GM18498 (cell line): ENCODE results near the gene COL1A1.

ENCODE experiments used
- ATAC-seq: cut with Tn5 transposase; IDR thresholded peaks from one replicate; pipeline ENCODE4 v1.9.1; 2021; ENCODE audit warnings: mild to moderate bottlenecking, moderate library complexity; ENCODE audit not compliant: unreplicated experiment

Gene COL1A1

DNA sequence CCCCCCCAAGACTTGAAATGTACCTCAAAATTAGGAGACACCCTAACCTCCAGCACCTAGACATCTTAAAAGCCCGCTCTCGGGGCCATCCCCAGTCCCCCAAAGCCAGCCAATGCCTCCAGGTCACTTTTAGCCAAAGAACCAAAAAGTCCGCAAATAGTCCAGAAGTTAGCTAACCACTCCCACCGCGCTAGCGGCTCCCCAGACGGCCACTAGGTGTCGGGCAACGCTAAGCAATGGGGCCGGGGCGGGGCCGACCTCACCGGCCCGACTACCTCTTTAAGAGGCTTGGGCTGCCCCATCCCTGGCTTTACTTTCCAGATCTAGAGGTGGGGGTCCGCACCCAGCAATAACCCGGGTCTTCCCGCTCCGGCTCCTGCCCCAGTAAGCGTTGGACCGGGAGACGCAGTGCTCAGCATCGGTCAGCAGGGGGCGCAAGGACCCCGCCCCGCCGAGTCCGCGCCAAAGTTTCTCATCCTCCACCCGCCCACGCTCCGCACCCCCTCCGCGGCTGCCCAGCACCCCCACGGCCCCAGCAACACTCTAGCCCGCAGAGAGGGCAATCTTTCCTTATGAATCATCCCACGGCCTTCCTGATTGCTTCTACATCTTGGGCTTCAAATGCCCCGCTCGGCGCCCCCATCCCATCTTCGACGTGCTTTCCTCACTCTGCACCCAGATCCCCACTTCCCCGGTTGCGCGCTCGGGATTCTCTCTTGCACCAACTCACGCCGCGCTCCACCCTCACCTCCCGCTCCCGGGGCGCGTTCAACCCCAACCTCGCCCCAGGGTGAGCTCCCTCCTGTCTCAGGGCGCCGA is 765 bp downstream of the COL1A1 start:
- ATAC-seq, result peak; percentile 74

DNA sequence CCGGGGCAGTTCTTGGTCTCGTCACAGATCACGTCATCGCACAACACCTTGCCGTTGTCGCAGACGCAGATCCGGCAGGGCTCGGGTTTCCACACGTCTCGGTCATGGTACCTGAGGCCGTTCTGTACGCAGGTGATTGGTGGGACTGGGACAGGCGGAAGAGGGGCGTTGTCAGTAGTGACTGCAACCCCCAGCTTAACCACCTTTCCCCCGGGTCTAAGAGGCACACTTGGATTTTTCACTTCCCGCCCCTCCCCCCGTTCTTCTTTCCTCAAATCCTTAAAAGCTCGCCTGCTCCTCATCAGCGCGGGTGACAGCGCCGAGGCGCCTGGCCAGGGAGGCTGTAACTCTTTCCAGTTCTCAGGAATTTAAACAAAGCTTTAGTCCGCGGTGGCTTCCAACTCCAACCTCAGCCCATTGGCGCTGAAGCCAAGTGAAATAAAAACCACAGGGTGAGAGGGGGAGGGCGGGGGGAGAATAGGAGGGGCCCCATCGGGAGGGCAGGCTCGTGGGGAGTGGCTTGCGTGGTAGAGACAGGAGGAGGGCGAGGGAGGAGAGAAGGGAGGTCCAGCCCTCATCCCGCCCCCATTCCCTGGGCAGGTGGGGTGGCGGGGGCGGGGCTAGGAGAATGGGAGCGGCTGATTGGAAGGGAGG is 1.5 kb downstream of the COL1A1 start:
- peak; percentile 46 for ATAC-seq

DNA sequence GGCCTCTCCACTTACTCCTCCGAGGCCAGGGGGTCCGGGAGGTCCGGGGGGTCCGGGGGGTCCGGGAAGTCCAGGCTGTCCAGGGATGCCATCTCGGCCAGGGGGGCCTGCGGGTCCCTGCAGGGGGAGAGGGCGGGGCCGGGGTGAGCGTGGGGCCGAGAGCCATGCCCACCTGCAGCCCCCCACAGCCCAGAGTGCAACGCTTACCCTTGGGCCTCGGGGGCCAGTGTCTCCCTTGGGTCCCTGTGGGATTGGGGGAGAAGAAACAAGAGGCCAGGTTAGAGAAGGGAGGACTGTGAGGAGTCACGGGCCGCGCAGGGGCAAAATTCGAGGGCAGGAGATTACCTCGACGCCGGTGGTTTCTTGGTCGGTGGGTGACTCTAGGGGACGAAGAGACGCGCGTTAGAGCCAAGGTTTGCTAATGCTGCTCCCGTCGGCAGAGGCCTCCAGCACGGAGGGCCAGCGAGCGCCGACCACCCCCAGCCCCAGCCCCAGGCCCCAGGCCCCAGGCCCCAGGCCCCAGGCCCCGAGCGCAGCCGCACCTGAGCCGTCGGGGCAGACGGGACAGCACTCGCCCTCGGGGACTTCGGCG is 2.1 kb downstream of the COL1A1 start:
- no peak for ATAC-seq

DNA sequence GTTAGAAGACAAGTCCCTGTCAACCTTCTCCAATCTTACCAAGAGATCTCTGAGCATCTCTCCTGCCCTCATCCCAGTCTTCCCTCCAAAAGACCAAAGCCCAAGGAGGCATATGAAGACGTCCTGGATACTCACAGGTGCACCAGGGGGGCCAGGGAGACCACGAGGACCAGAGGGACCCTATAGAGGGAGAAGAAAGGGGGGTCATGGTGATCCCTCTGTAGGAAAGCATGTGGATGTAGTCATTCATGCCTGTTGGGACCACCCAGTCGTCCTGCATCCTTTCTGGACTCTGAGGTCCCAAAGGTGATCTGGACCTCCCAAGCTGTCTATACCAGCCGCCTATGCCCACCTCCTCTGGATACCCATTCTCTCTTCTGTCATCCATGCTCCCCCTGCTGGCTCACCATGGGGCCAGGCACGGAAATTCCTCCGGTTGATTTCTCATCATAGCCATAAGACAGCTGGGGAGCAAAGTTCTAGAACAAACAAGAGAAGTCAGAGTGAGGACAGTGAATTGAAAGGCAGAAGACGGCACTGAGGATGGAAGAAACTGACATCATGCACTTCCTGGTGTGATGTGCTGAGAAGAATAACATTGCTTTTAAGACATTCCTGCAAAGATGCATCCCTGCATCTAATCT is 3.3 kb downstream of the COL1A1 start:
- ATAC-seq, result no peak

DNA sequence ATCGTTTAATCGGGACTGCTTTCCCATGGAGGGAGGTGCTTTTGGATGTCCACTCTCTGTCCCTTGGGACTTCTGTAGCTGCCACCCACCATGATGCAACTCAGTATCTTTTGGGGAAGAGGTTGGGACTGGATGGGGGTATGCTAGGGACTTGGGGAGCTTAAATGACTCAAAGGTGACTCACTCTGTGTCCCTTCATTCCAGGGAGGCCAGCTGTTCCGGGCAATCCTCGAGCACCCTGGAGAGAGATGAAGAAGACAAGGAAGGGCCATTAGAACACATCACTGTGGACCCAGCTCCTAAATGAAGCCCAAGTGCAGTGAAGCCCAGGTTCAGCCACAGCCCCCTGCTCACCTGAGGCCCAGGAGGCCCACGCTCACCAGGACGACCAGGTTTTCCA is 4.6 kb downstream of the COL1A1 start:
- no peak for ATAC-seq

DNA sequence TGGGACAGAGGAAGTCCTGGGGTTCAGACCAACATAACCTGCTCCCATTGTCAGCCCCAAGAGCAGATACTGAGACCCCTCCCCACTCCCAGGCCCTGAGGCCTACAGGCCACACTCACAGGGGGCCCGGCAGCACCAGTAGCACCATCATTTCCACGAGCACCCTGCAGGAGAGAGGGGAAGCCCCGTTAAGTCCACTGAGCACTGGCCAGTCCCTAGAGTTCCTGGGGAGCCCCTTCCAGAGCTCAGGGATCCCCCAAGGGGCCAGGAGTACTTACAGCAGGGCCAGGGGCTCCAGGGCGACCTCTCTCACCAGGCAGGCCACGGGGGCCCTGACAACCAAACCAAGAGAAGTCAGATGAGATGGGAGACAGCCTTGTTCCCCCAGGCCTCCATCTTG is 5.4 kb downstream of the COL1A1 start:
- no peak for ATAC-seq

DNA sequence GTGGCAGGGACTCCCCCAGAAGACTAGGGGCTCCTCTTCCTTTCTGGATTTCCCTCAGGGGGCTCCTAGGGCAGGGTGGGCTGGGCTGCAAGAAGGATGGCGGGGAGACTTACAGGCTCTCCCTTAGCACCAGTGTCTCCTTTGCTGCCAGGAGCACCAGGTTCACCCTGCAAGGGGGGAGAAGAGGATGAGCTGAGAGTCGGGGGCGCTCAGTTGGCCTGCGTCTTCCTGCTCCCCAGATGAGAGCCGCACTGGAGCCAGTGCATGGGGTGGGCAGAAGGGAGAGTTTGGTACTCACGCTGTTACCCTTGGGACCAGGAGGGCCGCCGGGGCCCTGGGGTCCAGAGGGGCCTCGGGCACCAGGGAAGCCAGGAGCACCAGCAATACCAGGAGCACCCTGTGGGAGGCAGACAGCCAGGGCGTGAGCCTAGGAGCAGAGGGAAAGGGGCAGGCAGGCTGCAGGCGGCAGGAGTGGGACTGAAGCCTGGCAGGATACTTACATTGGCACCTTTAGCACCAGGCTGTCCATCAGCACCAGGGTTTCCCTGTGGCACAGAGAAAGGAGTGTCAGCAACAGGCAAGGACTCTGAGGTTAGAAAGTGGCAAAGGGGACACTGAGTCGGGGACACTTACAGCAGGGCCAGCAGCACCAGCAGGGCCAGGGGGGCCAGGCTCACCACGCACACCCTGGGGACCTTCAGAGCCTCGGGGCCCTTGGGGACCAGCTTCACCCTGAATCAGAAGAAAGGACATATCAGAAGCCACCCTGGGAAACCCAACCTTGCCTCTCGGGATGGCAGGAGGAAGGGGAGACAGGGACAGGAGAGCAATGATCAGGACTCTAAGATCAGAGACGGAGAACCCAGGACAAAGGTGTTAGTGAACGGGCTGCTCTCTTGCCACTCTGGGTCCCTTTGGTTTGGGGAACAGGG is 6.2 kb downstream of the COL1A1 start:
- ATAC-seq, result no peak

DNA sequence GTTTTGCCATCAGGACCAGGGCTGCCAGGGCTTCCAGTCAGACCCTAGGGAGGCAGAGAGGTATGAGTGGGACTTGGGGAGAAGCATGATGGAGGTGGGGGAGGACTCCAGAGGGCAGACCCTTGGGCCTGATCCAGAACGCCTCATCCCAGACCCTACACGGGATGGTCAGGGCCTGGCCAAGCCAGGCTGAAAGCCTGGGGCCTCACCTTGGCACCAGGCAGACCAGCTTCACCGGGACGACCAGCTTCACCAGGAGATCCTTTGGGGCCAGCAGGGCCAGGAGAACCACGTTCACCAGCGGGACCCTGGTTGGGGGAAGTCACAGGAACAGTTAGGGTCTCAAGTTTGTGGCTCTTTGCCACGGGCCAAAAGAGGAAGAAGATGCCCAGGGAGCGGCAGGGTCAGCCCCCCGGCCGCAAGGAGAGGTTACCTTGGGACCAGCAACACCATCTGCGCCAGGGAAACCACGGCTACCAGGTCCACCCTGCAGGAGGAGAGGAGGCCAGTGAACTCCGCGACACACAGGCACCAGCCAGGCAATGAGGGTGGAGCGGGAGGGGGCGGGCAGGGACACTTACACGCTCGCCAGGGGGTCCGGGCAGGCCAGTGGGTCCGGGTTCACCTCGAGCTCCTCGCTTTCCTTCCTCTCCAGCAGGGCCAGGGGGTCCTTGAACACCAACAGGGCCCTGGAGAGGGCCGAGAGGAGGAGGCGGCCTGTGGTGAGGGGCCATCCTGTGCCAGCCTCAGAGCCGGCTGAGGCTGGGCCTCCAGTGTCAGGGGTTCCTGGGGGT is 7.1 kb downstream of the COL1A1 start:
- ATAC-seq, result no peak

DNA sequence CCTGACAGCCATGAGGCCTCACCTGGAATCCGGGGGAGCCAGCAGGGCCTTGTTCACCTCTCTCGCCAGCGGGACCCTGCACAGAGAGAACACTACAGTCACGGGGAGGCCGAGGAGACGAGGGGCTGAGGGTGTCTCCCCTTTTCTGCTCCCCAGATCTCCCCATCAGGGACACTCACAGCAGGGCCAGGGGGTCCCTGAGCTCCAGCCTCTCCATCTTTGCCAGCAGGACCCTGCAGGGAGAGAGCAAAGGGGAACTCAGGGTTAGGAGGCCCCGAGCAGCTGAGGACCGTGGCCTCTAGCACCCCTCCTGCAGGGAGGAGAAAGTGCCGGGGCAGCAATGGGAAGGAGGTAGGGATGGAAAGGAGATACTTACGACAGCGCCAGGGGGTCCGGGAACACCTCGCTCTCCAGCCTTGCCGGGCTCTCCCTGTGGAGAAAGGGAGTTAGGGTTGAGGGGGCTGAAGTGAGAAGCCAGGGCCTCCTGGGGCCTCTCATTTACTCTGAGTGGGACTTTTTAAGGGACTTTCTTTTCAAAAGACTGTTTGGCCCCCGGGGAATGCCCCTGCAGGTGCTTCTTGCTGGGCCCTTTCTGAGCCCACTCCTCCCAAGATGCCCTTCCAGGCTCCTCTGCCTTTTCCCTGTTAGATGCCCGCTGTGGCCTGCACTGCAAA is 8.7 kb downstream of the COL1A1 start:
- ATAC-seq, result no peak

DNA sequence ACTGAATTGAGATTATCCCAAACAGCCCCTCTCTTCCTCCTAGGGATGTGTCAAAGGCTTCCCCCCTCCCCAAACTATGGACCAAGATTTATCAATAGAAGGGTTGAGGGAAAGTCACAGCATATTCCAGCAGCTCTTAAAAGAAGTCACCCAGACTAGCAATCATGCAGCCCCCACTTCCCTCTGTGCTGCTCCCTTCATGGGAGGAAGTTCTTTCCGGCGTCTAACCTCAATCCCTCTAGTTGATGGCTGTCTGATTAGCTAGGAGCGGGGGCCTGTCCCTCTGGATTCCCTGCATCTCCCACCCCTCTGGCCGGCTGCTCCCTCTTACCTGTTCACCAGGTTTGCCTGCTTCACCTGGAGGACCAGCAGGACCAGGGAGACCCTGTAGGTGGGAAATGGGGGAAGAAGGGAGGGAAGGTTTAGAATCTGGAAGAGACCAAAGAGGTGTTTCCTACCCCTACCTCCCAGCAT is 9.2 kb downstream of the COL1A1 start:
- ATAC-seq, result no peak

DNA sequence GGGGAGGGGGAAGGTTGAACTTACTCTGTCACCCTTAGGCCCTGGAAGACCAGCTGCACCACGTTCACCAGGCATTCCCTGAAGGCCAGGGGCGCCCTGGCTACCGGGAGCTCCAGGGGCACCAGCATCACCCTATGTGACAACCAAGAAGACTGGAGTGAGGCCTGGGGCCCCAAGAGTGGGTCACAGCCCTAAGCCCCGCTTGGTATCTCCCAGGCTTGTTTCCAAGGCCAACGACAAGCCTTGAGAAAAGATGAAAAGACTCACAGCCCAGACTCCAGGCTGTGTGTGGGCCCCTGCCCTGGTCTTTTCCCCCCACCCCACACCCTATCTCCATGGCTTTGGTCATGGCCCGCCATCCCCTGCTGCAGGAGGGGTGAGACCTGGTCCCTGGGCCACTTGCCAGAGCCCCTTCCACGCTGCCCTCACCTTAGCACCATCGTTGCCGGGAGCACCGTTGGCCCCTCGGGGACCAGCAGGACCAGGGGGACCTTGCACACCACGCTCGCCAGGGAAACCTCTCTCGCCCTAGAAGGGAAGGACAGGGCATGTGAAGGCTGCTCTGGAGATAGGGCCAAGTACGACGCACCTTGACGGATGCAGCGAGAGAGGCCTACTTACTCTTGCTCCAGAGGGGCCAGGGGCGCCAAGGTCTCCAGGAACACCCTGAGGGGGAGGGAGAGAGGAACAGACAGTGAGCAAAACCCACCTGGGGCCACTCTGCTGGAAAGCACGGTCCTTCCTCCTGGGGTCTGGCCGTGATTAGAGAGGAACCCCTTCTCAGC is 9.9 kb downstream of the COL1A1 start:
- no peak for ATAC-seq

DNA sequence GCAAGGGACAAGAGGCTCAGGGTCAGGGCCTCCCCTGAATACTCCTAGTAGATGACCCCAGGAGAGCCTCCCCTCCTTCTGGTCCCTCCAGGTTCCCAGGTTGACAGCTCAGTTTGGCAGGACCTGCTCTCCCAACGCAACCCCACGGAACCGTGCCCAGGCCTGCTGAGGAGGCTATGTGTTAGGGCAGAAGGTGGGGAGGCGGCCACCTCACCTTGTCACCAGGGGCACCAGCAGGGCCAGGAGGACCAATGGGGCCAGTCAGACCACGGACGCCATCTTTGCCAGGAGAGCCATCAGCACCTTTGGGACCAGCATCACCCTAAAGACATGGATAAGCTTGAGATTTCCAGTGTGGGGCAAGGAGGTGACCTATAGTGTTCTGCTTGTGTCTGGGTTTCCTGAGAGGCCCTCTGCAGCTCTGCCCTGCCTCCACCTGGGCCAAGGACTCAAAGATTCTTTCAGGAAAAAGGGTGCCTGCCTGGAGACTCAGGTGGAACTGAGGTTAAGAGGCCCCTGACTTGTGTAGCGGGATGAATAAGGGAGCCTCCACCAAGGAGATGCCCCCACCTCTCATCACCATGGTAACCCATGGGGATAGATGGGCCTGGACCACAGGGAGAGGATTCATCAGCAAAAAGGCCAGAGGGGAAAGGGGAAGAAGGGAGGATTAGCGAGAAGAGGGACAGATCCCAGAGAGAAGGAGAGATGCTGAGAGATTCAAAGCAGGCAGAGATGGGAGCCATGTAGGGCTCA is 10.7 kb downstream of the COL1A1 start:
- no peak for ATAC-seq

DNA sequence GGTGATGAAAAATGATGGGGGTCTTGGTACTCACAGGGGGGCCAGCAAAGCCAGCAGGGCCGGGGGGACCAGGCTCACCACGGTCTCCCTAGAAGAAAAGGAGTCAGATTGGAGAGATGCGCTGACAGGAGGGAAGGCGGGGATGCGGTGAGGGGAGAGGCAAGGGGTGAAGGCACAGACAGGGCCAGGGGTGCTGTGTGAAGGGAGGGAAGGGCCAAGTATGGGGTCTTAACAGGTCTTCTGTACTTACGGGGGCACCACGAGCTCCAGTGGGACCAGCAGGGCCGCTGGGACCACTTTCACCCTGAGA is 11.2 kb downstream of the COL1A1 start:
- no peak for ATAC-seq

DNA sequence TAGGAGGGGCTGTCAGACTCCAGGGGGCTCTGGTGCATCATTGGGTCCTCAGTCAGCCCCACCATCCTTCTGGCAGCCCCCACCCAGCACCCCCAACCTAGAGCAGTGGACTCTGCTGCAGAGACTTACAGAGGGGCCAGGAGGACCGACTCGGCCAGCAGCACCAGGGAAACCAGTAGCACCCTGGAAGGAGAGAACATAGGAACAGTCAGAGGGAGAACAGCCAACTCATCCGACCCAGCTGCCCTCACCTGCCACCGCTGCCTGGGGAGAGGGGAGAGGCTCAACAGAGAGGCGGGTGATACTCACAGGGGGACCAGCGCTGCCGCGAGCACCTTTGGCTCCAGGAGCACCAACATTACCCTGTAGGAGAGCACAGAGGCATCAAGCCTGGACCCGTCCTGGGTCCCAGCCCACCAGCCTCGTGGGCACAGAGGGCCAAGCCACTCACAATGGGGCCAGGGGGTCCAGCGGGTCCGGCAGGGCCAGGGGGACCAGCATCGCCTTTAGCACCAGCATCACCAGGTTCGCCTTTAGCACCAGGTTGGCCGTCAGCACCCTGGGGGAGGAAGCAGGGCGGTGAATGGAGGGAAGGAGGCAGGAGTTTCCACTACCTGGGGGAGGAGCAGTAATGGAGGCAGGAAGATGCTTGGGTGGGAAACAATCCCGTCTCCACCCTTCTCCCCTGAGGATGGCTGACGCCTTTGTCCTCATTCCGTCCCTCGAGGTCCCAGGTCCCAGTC is 11.7 kb downstream of the COL1A1 start:
- ATAC-seq, result no peak

DNA sequence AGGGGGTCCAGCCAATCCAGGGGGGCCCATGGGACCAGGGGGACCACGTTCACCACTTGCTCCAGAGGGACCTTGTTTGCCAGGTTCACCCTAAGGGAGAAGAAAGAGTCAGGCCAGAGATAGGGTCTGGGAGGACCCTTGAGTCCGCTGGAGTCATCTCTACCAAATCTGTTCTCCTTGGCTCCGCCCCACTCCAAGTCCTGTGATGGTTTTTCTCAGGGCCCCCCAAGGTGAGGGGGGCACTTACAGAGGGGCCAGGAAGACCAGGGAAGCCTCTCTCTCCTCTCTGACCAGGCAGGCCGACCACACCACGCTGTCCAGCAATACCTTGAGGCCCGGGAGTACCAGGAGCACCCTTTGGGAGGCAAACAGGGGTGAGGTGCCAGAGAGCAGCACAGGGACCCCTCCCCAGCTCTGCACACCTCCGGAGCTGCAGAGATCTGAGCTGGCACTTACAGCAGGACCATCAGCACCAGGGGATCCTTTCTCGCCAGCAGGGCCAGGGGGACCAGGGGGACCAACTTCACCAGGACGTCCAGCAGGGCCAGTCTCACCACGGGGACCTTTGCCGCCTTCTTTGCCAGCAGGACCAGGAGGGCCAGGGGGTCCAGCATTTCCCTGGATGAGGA is 12.4 kb downstream of the COL1A1 start:
- ATAC-seq, result no peak

DNA sequence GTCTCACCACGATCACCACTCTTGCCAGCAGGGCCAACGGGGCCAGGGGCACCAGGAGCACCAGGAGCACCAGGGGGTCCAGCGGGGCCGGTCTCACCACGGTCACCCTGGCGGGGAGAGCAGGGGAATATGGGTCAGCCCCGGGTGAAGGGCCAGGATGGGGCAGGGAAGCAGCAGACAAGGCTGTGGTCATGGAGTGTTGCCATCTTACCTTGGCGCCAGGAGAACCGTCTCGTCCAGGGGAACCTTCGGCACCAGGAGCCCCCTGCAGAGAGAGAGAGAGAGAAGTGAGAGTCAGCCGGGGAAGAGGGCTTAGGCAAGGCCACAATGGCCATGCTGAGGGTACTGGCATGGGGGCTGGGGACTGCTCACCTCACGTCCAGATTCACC is 12.9 kb downstream of the COL1A1 start:
- no peak for ATAC-seq
